ENCODE data around the gene HDDC2. TPM values are rescaled to one million over a fixed set of nuclear protein-coding genes. Genes with fewer than 3 reads are reported as not detected.

Gene HDDC2
- total RNA-seq, 4 donors from 2014 or later, result 40.1 to 65.6 (median 42.8) TPM

GRCh38 chr6:125303512-125303854, 1.7 kb upstream of the HDDC2 start:
- intact Hi-C loops (cut with DNase I; ENCODE audit: low total_unique reads), result no loop called here
- no peak overlapping the region for H3K4me3 ChIP-seq (ENCODE audit: low read depth, poor library complexity, severe bottlenecking)
- 65 to 68% methylated on average over 1 of the region's 1 CpG for WGBS, 2 donors
- no peak for TF ChIP-seq POLR2A (IDR thresholded peaks at IDR 0.05)
- TF ChIP-seq CTCF (IDR thresholded peaks at IDR 0.05), result no peak
- DNase-seq (ENCODE audit: low spot score in 2 of 2), result no peak

- no peak for DNase-seq (ENCODE audit: low spot score in 2 of 2)
- no peak overlapping the region for H3K4me3 ChIP-seq (ENCODE audit: low read depth, poor library complexity, severe bottlenecking)
- TF ChIP-seq CTCF (IDR thresholded peaks at IDR 0.05) (no peak), POLR2A (IDR thresholded peaks at IDR 0.05) (no peak)
- intact Hi-C loops (cut with DNase I; ENCODE audit: low total_unique reads), result no loop called here
- WGBS, 2 donors, result 73 to 80% methylated on average over 4 of the region's 4 CpGs
These were observed 1.2 kb upstream of the HDDC2 start for GRCh38 chr6:125302840-125303511.

- H3K4me3 ChIP-seq (ENCODE audit: low read depth, poor library complexity, severe bottlenecking), result peak overlapping the region; percentile 73
- intact Hi-C loops (cut with DNase I; ENCODE audit: low total_unique reads), result no loop called here
- 4 to 5% methylated on average over 11 of the region's 11 CpGs for WGBS, 2 donors
- TF ChIP-seq CTCF (IDR thresholded peaks at IDR 0.05), result no peak
- no peak for TF ChIP-seq POLR2A (IDR thresholded peaks at IDR 0.05)
- DNase-seq (ENCODE audit: low spot score in 2 of 2), result no peak
These were observed 754 bp downstream of the HDDC2 start for GRCh38 chr6:125300992-125301434.

GRCh38 chr6:125299257-125299656, 2.5 kb downstream of the HDDC2 start:
- H3K4me3 ChIP-seq (ENCODE audit: low read depth, poor library complexity, severe bottlenecking), result no peak overlapping the region
- intact Hi-C loops (cut with DNase I; ENCODE audit: low total_unique reads), result no loop called here
- 83 to 91% methylated on average over 3 of the region's 3 CpGs for WGBS, 2 donors
- TF ChIP-seq CTCF (IDR thresholded peaks at IDR 0.05), result no peak
- TF ChIP-seq POLR2A (IDR thresholded peaks at IDR 0.05), result no peak
- no peak for DNase-seq (ENCODE audit: low spot score in 2 of 2)

- WGBS, 2 donors, result 85 to 92% methylated on average over 1 of the region's 1 CpG
- H3K4me3 ChIP-seq (ENCODE audit: low read depth, poor library complexity, severe bottlenecking), result no peak overlapping the region
- intact Hi-C loops (cut with DNase I; ENCODE audit: low total_unique reads), result no loop called here
- TF ChIP-seq POLR2A (IDR thresholded peaks at IDR 0.05) (no peak), CTCF (IDR thresholded peaks at IDR 0.05) (no peak)
- no peak for DNase-seq (ENCODE audit: low spot score in 2 of 2)
These were observed 5.3 kb downstream of the HDDC2 start for GRCh38 chr6:125296471-125296870.

GRCh38 chr6:125294925-125295324, 6.8 kb downstream of the HDDC2 start:
- no peak overlapping the region for H3K4me3 ChIP-seq (ENCODE audit: low read depth, poor library complexity, severe bottlenecking)
- TF ChIP-seq CTCF (IDR thresholded peaks at IDR 0.05), result no peak
- TF ChIP-seq POLR2A (IDR thresholded peaks at IDR 0.05), result no peak
- WGBS, 2 donors, result 46 to 51% methylated on average over 3 of the region's 3 CpGs
- intact Hi-C loops (cut with DNase I; ENCODE audit: low total_unique reads), result no loop called here
- DNase-seq (ENCODE audit: low spot score in 2 of 2), result no peak
